ENCODE measurements around the gene HLCS. TPM values are rescaled to one million over a fixed set of nuclear protein-coding genes. Genes with fewer than 3 reads are reported as not detected.
A peak's percentile ranks its signal among the peaks of the same experiment; 100 is the strongest.

HLCS gene
- total and polyA plus RNA-seq, 2 of the 8 experiments (the other 6 are each of a cell fraction or from before 2014, with no cell fraction given), result 4.7 to 12.2 TPM

DNA sequence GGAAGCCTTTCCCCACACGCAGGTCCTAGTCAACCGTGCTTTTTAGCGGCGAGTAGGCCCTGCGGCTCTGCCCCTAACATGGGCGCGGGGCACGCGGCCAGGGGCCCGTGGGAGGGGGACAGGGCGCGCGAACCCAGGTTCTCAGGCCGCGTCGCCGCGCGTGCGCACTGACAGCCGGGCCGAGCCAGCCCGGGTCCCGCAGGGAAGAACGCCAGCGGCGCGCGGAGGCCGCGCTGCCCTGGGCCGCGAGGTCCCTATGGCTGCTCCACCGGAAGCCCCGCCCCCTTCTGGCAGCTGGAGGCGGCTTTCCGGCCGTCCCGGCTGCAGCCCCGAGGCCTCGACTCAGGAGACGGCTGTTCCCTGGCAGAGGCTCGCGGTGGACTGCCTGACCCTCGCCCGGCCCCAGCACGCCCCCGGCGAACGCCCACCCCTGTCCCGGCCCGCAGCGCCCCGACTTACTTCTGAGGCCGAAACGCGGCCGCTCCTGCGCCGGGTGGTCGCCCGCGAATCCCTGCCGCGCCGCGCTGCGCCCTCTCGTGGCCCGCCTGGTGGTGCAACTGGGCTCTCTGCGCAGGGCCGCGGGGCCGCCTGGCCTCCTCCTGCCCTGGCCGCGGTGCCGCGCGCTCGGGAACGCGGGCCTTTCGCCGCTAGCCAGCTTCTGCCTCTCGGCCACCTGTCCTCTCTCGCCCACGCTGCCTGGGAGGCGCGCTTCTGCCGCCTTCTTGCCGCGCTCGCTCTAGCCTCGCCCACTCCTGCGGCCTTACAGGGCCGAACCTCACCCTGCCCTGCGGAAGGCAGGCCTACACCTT is 23.4 kb upstream of the HLCS start:
- Histone ChIP-seq H3K4me1 (replicated peaks in 1 of 4; ENCODE audit: control insufficient read depth in 3 of 4, insufficient read depth in 4 of 4, low read length in 3 of 4) (peaks cover 3 to 16% (median 6%) of the 10 kb centered on the region in 4 experiments), H4K20me1 (replicated peaks in 1 of 2; ENCODE audit: control insufficient read depth in 1 of 2, insufficient read depth in 2 of 2, low read length in 2 of 2) (no peaks in the 10 kb centered on the region), H3K36me3 (ENCODE audit: control insufficient read depth in 2 of 4, insufficient read depth in 4 of 4, low read length in 3 of 4) (no peaks in the 10 kb centered on the region), H3K18ac (ENCODE audit: extremely low read depth, low read length) (peak overlapping the region; percentile 100), H3K23ac (ENCODE audit: insufficient read length) (no peak overlapping the region), H3K56ac (replicated peaks; ENCODE audit: insufficient read length, low read depth, low read length) (peak overlapping the region; percentile 95), H3K9me3 (ENCODE audit: insufficient read depth in 2 of 2, low read depth in 1 of 2, low read length in 1 of 2) (no peaks in the 10 kb centered on the region), H4K91ac (replicated peaks; ENCODE audit: insufficient read length, low read length) (peak overlapping the region; percentile 95), H3K9ac (replicated peaks in 1 of 4; ENCODE audit: extremely low read depth in 1 of 4, low read depth in 3 of 4, low read length in 3 of 4) (peak overlapping the region; percentile 43 to 71 (median 57)), H3K79me1 (ENCODE audit: low read depth, low read length) (no peaks in the 10 kb centered on the region), H2AFZ (ENCODE audit: low read length) (peak overlapping the region; percentile 54; the same call in 1 of the 2 replicates), H3K4me3 (ENCODE audit: extremely low read depth in 1 of 4, insufficient read depth in 2 of 4, low read depth in 3 of 4, low read length in 4 of 4) (peak overlapping the region; percentile 46 to 70 (median 52)), H3K23me2 (ENCODE audit: low read depth, low read length) (peaks cover 11% of the 10 kb centered on the region), H3K27ac (ENCODE audit: low read depth, low read length) (peak overlapping the region; percentile 70), H2BK15ac (ENCODE audit: low read length) (peak overlapping the region; percentile 90; the same call in 1 of the 2 replicates), H2BK20ac (ENCODE audit: low read length) (peak overlapping the region; percentile 98), H2BK120ac (replicated peaks; ENCODE audit: low read depth, low read length) (peak overlapping the region; percentile 62), H3K27me3 (replicated peaks in 1 of 4; ENCODE audit: control insufficient read depth in 3 of 4, extremely low read depth in 1 of 4, insufficient read depth in 3 of 4, low read length in 3 of 4) (peaks cover 0 to 3% (median 0%) of the 10 kb centered on the region in 4 experiments; a peak in 1 of 7 replicates), H3K4ac (replicated peaks; ENCODE audit: insufficient read length, low read depth, low read length) (peak overlapping the region; percentile 92), H3K14ac (ENCODE audit: insufficient read length) (peak overlapping the region; percentile 79), H2AK5ac (ENCODE audit: low read depth, low read length) (0 out of 2 replicates have a peak overlapping the region, but pooled peaks have one; percentile 65), H3K4me2 (ENCODE audit: insufficient read depth in 1 of 2, low read depth in 2 of 2, low read length in 2 of 2) (peak overlapping the region; percentile 87), H3K79me2 (ENCODE audit: control insufficient read depth in 1 of 2, insufficient read depth in 2 of 2, low read length in 2 of 2) (no peaks in the 10 kb centered on the region), H4K8ac (ENCODE audit: extremely low read depth, insufficient read depth, low read length) (peak overlapping the region; percentile 96; the same call in 1 of the 2 replicates), H4K5ac (ENCODE audit: insufficient read length, low read depth, low read length) (peak overlapping the region; percentile 84), H2BK12ac (ENCODE audit: low read depth, low read length) (peak overlapping the region; percentile 100), H2BK5ac (ENCODE audit: low read depth, low read length) (peak overlapping the region; percentile 96; the same call in 1 of the 2 replicates)
- 3% methylated on average over 67 of the region's 97 CpGs; no CpG with 5 or more reads in 1 of the 2 experiments for WGBS, 2 experiments (ENCODE audit: extremely low coverage in 1 of 2, insufficient coverage in 1 of 2, insufficient read length in 1 of 2, insufficient replicate concordance in 2 of 2, low coverage in 1 of 2, low lambda C conversion rate in 2 of 2, missing lambda C conversion rate in 1 of 2)
- DNase-seq (ENCODE audit: low read depth in 1 of 2, low spot score in 2 of 2) (peak; percentile 57 to 99), FAIRE-seq (no peak)
- ChIA-PET POLR2A (ENCODE audit: partially characterized antibody) (interaction anchor here (0.6 to 3.0 kb wide), 12 partner anchors 11 to 356 kb away, joined by 3 to 14 read pairs (median 4); partner anchors contain the start of genes HLCS and RIPPLY3), CTCF (ENCODE audit: partially characterized antibody) (interaction anchor here (0.6 to 8.6 kb wide), 14 partner anchors 9 to 157 kb away, joined by 3 to 89 read pairs (median 4); partner anchors contain the start of gene HLCS)
- TF ChIP-seq TBP (IDR thresholded peaks at IDR 0.05; ENCODE audit: low read depth, low read length) (peak; percentile 64; the same call in 1 of the 2 replicates), BACH1 (IDR thresholded peaks at IDR 0.05; ENCODE audit: low read length) (peak; percentile 31), HDAC2 (IDR thresholded peaks at IDR 0.05; ENCODE audit: borderline replicate concordance in 1 of 2, low read depth in 2 of 2, low read length in 2 of 2) (peak in 1 of 2 experiments; percentile 49; a peak in 1 of 4 replicates), RBBP5 (IDR thresholded peaks at IDR 0.05; ENCODE audit: borderline replicate concordance, low read depth, low read length) (peak; percentile 82), GABPA (IDR thresholded peaks at IDR 0.05; ENCODE audit: borderline replicate concordance, insufficient read depth, low read length) (peak; percentile 24; the same call in 1 of the 2 replicates), POLR2A (IDR thresholded peaks at IDR 0.05; ENCODE audit: control extremely low read depth in 1 of 2, low read depth in 2 of 2, low read length in 2 of 2) (peak; percentile 49 to 64; a peak in 2 of 3 replicates)
- TF ChIP-seq, protein P1, sequence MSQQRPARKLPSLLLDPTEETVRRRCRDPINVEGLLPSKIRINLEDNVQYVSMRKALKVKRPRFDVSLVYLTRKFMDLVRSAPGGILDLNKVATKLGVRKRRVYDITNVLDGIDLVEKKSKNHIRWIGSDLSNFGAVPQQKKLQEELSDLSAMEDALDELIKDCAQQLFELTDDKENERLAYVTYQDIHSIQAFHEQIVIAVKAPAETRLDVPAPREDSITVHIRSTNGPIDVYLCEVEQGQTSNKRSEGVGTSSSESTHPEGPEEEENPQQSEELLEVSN (IDR thresholded peaks at IDR 0.05), result peak; percentile 97

Data from H1 (cell line).